Measurements from ENCODE around the gene SEC23IP. TPM values are rescaled to one million over a fixed set of nuclear protein-coding genes. Genes with fewer than 3 reads are reported as not detected.

SEC23IP gene
- total RNA-seq, 1 experiment from 2014 or later = 28.5 TPM

DNA sequence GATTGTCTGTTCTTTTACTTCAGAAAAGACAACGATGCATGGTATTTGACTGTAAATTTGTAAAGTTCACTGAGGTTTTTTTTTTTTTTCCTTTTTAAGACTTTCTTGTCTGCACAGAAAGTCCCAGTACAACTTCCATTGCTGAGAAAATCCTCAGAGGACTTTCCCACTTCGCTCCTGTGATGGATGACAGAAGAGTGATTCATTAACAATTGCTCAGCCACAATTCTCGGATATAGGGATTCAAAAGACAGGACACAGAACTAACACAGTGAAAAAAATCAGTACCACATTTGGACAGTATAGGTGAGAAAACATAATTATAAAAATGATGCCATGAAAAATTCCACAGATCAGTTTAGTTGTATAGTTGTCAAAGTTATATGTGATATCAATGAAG lies 48.0 kb downstream of the SEC23IP start:
- DNase-seq (ENCODE audit: low read depth) = peak; percentile 58

DNA sequence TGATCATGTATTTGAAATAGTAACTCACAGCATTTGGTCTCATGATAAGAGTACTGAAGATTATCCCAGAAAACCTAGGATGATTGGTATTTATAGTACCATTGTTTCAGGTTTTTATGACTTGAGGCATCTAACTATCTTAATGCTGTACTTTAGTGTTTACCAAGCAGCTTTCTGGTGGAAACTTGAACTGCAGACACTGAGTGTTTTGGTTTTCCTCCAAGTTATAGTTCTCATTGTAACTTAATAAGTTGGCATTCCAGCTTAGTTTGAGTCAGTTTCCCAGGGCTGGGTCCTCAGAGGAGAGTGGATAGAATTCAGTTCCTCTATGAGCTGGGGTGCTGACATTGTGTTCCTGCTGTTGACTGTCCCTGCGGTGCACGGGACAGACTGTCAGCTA lies 50.4 kb downstream of the SEC23IP start:
- DNase-seq (ENCODE audit: low read depth) = peak; percentile 17

DNA sequence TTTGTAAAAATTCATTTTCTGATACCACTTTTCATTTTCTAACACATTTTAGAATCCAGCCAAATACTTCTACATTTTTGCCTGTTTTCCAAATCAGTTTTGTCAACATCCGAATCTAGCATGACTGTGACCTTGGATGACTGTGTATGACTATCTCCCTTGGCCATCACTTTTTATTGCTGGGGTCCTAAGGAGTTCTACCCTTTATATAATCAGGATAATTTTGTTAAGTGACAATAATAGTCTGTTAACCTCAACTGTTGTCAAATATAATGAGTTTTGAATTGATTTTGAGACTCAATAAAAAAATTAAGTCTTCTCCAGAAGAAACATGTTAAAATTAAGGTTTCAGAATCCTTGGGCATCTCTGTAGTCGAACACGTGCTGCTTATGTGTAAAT lies 53.3 kb downstream of the SEC23IP start:
- DNase-seq (ENCODE audit: low read depth) = no peak

DNA sequence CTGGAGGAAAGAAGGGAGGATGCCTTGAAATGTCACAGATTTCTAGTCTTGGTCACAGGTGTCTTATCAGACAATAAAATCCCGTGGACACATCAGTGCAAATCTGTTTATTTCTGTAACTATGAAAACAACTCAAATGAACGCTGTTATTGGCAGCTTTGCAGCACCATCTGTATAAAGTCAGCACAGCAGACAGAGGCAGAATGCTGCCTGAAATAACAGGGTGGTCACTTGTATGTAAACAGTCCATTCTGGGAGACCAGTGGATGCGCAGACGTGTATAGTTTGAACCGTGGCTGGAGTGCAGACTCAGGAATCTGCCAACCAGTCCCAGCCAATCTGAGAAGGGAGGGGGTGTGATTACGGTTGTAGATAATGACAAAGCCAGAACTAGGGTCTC lies 54.8 kb downstream of the SEC23IP start:
- no peak for DNase-seq (ENCODE audit: low read depth)

DNA sequence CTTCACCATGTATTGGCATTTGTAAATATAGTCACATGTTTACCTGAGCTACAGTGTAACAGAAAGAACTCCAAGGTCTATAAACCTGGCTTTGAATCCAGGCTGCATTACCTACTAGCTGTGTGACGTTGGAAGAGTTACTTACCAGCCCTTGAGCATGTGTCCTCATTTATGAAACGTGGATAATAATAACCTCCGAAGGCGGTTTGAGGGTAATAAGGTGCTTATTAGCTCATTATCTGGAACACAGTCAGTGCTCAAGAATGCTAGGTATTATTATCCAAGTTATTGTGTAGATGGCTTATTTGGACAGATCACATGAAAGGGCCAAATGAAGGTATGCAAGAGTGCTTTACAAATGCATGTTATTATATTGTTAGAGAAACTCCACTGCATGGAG lies 64.9 kb downstream of the SEC23IP start:
- DNase-seq (ENCODE audit: low read depth) = no peak

DNA sequence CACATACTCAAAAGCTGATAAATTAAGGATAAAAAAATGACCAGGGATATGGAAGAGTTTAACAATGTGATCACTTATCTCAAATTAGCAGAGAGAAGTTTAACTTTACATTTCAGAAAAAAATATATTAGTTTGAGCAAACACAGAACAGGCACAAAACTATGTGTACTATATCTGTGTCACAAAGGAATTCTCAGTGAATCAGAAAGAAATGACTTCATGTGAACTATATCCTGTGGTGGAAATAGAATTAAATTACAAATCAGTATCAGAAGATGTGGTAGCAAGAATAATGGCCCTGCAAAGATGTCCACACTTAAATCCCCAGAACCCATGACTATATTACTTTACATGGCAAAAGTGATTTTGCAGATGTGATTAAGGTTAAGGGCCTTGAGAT lies 70.3 kb downstream of the SEC23IP start:
- DNase-seq (ENCODE audit: low read depth) = no peak

DNA sequence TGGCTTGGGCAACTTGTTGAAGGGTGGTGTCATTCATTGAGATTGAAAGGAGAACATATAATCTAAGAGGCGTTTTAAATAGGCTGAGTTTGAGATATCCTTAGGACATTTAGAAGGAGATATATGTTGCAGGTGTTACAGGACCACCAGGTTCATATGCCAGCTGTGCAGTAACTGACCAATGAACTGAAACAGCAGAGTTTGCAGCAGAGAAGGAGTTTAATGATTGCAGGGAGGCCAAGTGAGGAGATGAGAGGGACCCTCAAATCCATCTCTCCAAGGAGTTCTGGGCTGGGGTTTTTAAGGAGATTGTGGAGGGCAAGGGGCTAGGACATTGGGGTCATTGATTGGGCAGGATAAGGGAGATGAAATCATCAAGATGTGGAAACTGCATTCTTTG lies 74.5 kb downstream of the SEC23IP start:
- no peak for DNase-seq (ENCODE audit: low read depth)

DNA sequence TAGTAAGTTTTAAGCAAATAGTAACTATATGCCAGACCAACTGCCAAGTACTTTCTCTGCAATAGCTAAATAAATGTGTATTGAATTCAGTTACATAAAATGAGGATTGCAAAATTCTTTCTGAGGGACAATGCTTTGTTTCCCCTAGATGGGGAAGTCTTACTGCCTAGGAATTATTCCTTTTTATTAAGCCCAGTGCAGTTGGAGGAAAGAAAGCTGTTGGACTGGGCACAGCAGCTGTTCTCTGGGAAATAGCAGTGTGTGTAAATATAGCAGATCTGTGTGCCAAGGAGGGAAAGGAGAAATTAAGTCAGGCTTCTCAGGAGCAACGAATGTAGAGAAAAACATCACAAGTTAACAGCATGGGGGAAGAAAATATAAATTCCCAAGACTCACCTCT lies 77.1 kb downstream of the SEC23IP start:
- DNase-seq (ENCODE audit: low read depth) = no peak

DNA sequence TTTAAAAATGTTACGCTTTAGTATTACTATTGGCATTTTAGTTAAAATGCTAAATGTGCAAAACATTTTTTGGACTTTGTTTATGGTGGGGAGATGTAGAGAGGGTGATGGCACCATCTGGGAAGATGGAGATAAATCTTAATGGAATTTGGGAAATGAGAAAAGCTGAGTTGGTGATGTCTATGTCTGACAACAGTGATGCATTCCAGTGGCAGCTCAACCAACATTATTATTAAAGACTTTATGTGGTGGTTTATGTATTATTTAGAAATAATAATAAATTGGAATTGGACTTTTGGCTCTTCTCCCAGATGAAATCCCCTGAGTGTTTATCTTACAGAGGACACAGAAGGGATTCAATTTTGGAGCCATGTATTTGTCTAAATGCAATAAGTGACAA lies 77.6 kb downstream of the SEC23IP start:
- DNase-seq (ENCODE audit: low read depth) = no peak

DNA sequence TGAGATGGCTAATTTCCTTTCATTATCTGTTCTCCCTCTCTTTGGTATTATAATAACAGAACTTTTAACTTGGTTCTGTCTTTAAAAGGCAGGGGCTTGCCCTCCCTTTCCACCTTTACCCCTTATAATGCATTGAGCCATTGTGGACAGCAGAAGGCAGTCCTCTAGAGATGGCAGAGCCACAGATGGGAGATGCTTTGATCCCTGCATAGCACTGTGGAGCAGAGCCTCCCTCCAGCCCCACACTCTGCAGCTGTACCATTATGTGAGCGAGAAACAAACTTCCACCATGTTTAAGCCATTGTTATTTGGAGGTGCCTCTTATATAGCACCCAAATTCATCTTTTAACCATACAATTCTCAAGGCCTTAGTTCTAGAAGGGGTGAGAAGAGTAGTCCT lies 78.4 kb downstream of the SEC23IP start:
- DNase-seq (ENCODE audit: low read depth) = no peak

DNA sequence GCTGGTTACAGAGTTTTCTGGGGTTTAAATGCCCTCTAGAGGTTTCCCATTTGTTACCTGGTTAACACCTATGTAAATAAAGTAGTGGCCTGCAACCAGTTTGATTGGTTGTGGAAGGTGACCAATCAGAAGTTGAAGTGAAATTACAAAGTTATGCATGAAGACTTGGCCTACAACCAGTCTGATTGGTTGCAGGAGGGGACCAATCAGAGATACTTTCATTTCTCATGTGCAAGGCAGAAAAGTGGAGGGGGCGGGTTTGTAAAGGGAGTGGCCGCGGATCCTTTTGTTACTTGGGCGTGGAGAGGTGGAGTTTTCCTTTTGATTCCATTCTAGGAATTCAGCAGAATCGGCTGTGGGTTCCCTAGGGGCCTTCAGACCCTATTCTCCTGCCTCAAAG lies 80.8 kb downstream of the SEC23IP start:
- DNase-seq (ENCODE audit: low read depth) = peak; percentile 39

DNA sequence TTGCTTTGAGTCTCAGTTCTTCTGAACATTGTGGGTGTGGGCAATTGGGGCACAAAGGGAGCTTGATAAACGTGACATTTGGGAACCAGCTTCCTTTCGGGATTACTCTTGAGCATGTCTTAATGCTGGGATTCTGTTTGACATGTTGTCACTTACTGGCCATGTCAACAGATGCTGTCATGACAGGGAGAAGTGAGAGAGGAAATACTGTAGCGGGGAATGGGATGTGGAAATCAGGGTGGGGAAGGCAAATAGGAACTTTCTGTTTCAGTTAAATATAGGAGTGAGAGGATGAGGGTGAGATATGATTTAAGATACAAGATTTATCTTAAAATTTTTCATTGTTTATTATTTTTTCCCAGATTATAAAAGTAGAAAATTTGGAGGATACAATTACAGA lies 83.9 kb downstream of the SEC23IP start:
- DNase-seq (ENCODE audit: low read depth) = no peak

DNA sequence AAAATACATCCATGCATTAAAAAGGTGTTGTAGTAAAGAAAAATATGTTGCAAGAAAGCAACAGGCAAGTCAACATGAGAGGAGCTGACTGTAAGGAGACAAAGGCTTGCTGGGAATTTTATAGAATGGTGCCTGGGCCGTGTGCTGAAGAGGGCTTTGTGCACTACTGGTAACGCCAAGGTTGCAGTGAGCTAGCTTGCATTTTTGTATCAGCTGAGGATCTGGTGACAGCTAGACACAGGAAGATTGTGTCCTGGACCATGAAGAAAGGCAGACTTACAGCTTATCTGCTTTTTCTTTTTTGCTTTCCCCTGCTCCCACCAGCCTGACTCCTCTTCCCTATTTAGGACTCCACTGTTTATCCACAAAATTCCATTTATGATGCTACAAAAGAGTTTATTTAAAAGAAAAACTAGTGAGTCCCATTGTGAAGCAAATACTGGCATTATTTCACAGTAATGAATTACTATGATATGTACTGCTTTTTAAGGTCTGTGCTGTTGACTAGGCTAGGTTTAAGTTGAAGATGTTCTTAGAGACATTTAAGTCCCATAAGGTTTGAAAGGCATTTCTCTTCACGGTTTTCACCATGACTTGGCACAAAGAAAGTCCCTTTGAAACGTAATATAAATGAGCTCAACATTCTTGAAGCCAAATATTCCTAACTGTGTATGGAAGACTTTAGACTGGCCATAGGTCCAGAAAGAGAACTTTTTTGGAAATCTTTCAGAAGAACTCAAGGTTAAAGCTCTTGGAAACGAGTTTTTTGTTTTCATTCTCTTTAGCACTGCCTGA lies 88.6 kb downstream of the SEC23IP start:
- DNase-seq (ENCODE audit: low read depth) = no peak

DNA sequence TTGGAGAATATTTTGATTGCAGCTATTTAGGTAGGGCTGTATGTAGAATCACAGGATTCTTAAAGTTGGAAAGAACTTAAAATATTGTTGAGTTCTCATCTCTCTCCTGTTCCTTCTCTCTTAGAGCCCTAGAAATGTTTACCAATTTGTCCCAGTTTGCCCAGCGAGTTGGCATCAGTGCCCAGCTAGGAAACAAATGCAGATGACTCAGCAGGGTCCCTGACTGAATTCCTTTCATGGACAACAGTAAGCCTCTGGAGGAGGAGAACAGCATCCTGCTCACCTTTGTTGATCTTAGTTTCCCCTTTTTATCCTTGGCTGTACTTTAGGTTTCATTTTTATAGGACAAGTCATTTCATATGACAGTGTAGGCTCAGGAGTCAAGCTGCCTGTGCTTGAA lies 89.3 kb downstream of the SEC23IP start:
- peak; percentile 26 for DNase-seq (ENCODE audit: low read depth)

DNA sequence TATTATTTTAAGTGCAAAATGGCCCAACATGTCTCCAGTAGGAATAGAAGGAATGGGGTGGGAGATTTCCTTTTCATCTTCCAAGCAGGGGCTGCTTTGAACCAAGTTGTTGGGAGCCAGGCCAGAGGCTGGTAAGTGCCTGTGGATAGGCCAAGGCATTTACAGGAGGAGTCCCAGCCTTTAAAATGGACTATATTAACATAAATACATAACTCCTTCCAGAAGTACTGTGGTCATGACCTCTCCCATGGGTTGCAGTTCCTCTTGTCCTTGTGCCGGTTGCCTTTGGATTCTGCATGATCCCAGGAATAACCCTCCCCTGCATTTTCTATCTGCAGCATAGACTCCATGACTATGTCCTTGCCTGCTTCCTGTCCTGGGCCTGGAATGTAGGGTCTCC lies 95.8 kb downstream of the SEC23IP start:
- DNase-seq (ENCODE audit: low read depth) = no peak

DNA sequence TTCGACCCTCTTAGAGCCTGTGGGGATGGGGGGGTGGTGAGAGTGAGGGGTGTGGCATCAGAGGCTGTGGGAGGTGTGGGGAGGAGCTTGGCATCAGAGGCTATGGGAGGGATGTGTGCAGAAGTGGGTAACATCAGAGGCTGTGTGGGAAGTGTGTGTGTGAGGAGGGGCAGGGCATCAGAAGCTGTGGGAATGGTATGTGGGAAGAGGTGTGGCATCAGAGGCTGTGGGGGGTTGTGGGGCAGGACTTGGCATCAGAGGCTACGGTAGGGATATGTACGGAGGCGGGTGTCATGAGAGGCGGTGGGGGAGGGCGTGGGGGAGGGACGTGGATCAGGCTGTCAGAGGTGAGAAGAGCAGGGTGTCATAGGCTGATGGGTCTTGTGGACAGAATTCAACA lies 97.4 kb downstream of the SEC23IP start:
- no peak for DNase-seq (ENCODE audit: low read depth)

DNA sequence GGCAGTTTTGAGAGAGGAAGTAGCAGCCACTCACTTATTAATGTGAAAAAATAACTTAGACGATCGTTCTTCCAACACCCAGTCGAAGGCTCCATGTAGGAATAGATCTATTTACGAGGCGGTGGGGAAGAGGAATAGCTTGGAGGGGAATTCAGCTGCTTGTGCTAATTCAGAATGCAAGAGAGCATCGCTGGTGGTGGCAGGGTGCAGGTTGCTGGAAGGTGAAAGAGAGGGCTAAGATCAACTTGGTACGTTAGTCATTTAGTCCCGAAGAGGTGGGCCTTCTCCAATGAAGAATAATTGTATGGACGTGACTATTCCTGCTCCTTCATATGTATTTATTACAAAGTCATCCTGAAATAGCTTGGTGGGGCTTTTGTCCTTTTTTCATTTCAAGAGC lies 98.5 kb downstream of the SEC23IP start:
- DNase-seq (ENCODE audit: low read depth) = no peak

DNA sequence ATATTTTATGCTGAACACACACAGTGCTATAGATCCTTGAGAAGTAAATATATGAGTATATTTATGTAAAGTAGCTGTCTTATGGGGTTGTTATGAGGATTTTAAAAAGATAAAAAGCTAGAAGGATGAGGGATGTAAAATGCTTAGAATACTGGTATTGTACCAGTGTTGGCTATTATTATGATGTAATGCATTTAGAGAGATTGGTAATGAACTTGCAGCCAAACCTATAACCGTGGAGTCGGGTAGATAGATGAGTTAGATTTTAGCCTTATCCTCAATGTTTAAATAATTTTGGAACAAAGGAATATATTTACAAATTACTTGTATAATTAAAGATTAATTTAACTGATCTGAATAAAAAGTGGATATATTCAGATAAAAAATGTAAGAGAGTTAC lies 99.3 kb downstream of the SEC23IP start:
- no peak for DNase-seq (ENCODE audit: low read depth)

Other genes starting within 250 kb of the SEC23IP start
- gene BAG3, start 241.3 kb upstream of the SEC23IP start, total RNA-seq (2014; rRNA removed) = 26.5 and 27.3 TPM in 2 replicates
- gene INPP5F, start 166.7 kb upstream of the SEC23IP start, total RNA-seq (2014; rRNA removed) = 17.1 and 18.5 TPM in 2 replicates
- gene MCMBP, start 19.9 kb upstream of the SEC23IP start, total RNA-seq (2014; rRNA removed) = 68.0 and 80.1 TPM in 2 replicates